Middle frontal gyrus (tissue), 1 donor: ENCODE data around the gene PDGFRA.
"Not testable (repeated sequence)": the region's sequence is repeated elsewhere in the genome, so short reads cannot be mapped to it uniquely, and the experiment has no call there.

Source experiments
- DNase-seq: peaks from one replicate; pipeline ENCODE4 v3.0.0-alpha.2; 2015; ENCODE audit warnings: low spot score; ENCODE audit errors: extremely low spot score

Gene PDGFRA

GRCh38 chr4:54318904-54319303 lies 89.8 kb downstream of the PDGFRA start:
- DNase-seq, result no peak

GRCh38 chr4:54320826-54321685 lies 92.0 kb downstream of the PDGFRA start:
- no peak for DNase-seq

- peak; percentile 78 for DNase-seq
Measured at GRCh38 chr4:54322818-54323417, 93.8 kb downstream of the PDGFRA start.

GRCh38 chr4:54330896-54331295 lies 101.8 kb downstream of the PDGFRA start:
- no peak for DNase-seq

- no peak for DNase-seq
Measured at GRCh38 chr4:54332542-54332941, 103.4 kb downstream of the PDGFRA start.

GRCh38 chr4:54333657-54334056 lies 104.6 kb downstream of the PDGFRA start:
- DNase-seq, result no peak

- not testable (repeated sequence) for DNase-seq
Measured at GRCh38 chr4:54334769-54335168, 105.7 kb downstream of the PDGFRA start.

- DNase-seq, result no peak
Measured at GRCh38 chr4:54337009-54337408, 107.9 kb downstream of the PDGFRA start.

- DNase-seq, result not testable (repeated sequence)
Measured at GRCh38 chr4:54342067-54342466, 113.0 kb downstream of the PDGFRA start.
